Activated T-cell treated with anti-CD3 and anti-CD28 coated beads, Interleukin-2, amount 50 U/mL, for 24 hours (primary cell): ENCODE measurements around the gene OR10G8.

Experiments
- DNase-seq: peaks from one replicate; pipeline ENCODE4 v3.0.0-alpha.2; 2020
- H3K27ac Mint-ChIP-seq: 2 replicates; pipeline ENCODE4 v1.8.0; 2020; ENCODE audit warnings: mild to moderate bottlenecking, mixed read lengths
- H3K27me3 Mint-ChIP-seq: 2 replicates; pipeline ENCODE4 v1.8.0; 2020; ENCODE audit warnings: mixed read lengths
- H3K36me3 Mint-ChIP-seq: 2 replicates; pipeline ENCODE4 v1.8.0; 2020; ENCODE audit warnings: low read depth, mixed read lengths
- H3K4me1 Mint-ChIP-seq: 2 replicates; pipeline ENCODE4 v1.8.0; 2020; ENCODE audit warnings: low read depth, mixed read lengths
- H3K4me3 Mint-ChIP-seq: 2 replicates; pipeline ENCODE4 v1.8.0; 2020; ENCODE audit warnings: mild to moderate bottlenecking, moderate library complexity, mixed read lengths
- H3K9me3 Mint-ChIP-seq: 2 replicates; pipeline ENCODE4 v1.8.0; 2020; ENCODE audit warnings: mixed read lengths

The OR10G8 gene

GRCh38 chr11:124070915-124071622 is 44.5 kb downstream of the OR10G8 start:
- Mint-ChIP-seq H3K27ac (no peak overlapping the region), H3K4me1 (peaks cover 18% of the 10 kb centered on the region), H3K4me3 (no peak overlapping the region), H3K36me3 (no peaks in the 10 kb centered on the region), H3K27me3 (peaks cover 71% of the 10 kb centered on the region), H3K9me3 (no peaks in the 10 kb centered on the region)
- peak; percentile 73 for DNase-seq

- H3K27ac Mint-ChIP-seq = no peak overlapping the region
- no peak for DNase-seq
- no peak overlapping the region for H3K4me3 Mint-ChIP-seq
- H3K4me1 Mint-ChIP-seq = peaks cover 23% of the 10 kb centered on the region
- H3K9me3 Mint-ChIP-seq = no peaks in the 10 kb centered on the region
- H3K27me3 Mint-ChIP-seq = peaks cover 71% of the 10 kb centered on the region
- no peaks in the 10 kb centered on the region for H3K36me3 Mint-ChIP-seq
Observed at GRCh38 chr11:124071623-124071948, 45.0 kb downstream of the OR10G8 start.

- Mint-ChIP-seq H3K36me3 (no peaks in the 10 kb centered on the region), H3K4me3 (no peak overlapping the region), H3K4me1 (peaks cover 25% of the 10 kb centered on the region), H3K27me3 (peaks cover 72% of the 10 kb centered on the region), H3K27ac (no peak overlapping the region), H3K9me3 (no peaks in the 10 kb centered on the region)
- no peak for DNase-seq
Observed at GRCh38 chr11:124072147-124072546, 45.5 kb downstream of the OR10G8 start.

GRCh38 chr11:124074554-124074953 is 48.0 kb downstream of the OR10G8 start:
- Mint-ChIP-seq H3K27ac (no peak overlapping the region), H3K36me3 (no peaks in the 10 kb centered on the region), H3K4me3 (no peak overlapping the region), H3K9me3 (no peaks in the 10 kb centered on the region), H3K27me3 (peaks cover 66% of the 10 kb centered on the region), H3K4me1 (peaks cover 17% of the 10 kb centered on the region)
- DNase-seq = no peak

- DNase-seq = no peak
- H3K27ac Mint-ChIP-seq = no peak overlapping the region
- H3K36me3 Mint-ChIP-seq = no peaks in the 10 kb centered on the region
- peaks cover 13% of the 10 kb centered on the region for H3K4me1 Mint-ChIP-seq
- peaks cover 61% of the 10 kb centered on the region for H3K27me3 Mint-ChIP-seq
- H3K9me3 Mint-ChIP-seq = no peaks in the 10 kb centered on the region
- H3K4me3 Mint-ChIP-seq = no peak overlapping the region
Observed at GRCh38 chr11:124075492-124075840, 48.9 kb downstream of the OR10G8 start.

- peaks cover 61% of the 10 kb centered on the region for H3K27me3 Mint-ChIP-seq
- no peaks in the 10 kb centered on the region for H3K9me3 Mint-ChIP-seq
- H3K27ac Mint-ChIP-seq = no peak overlapping the region
- H3K4me3 Mint-ChIP-seq = peak overlapping the region; percentile 55
- peaks cover 12% of the 10 kb centered on the region for H3K4me1 Mint-ChIP-seq
- peak; percentile 36 for DNase-seq
- no peaks in the 10 kb centered on the region for H3K36me3 Mint-ChIP-seq
Observed at GRCh38 chr11:124075841-124076651, 49.4 kb downstream of the OR10G8 start.

GRCh38 chr11:124077266-124077665 is 50.7 kb downstream of the OR10G8 start:
- no peak overlapping the region for H3K4me3 Mint-ChIP-seq
- no peaks in the 10 kb centered on the region for H3K9me3 Mint-ChIP-seq
- peaks cover 9% of the 10 kb centered on the region for H3K4me1 Mint-ChIP-seq
- no peak for DNase-seq
- H3K36me3 Mint-ChIP-seq = no peaks in the 10 kb centered on the region
- H3K27ac Mint-ChIP-seq = no peak overlapping the region
- peaks cover 59% of the 10 kb centered on the region for H3K27me3 Mint-ChIP-seq

- Mint-ChIP-seq H3K4me3 (no peak overlapping the region), H3K4me1 (peaks cover 9% of the 10 kb centered on the region), H3K27me3 (peaks cover 56% of the 10 kb centered on the region), H3K36me3 (no peaks in the 10 kb centered on the region), H3K9me3 (no peaks in the 10 kb centered on the region), H3K27ac (no peak overlapping the region)
- no peak for DNase-seq
Observed at GRCh38 chr11:124078591-124078990, 52.0 kb downstream of the OR10G8 start.

- DNase-seq = no peak
- Mint-ChIP-seq H3K4me1 (peaks cover 9% of the 10 kb centered on the region), H3K4me3 (no peak overlapping the region), H3K36me3 (no peaks in the 10 kb centered on the region), H3K9me3 (no peaks in the 10 kb centered on the region), H3K27me3 (peaks cover 50% of the 10 kb centered on the region), H3K27ac (no peak overlapping the region)
Observed at GRCh38 chr11:124079631-124080326, 53.2 kb downstream of the OR10G8 start.
